Immature natural killer cell (primary cell): ENCODE measurements around the gene CROCC. TPM values are rescaled to one million over a fixed set of nuclear protein-coding genes. Genes with fewer than 3 reads are reported as not detected.
"Not testable (repeated sequence)": the region's sequence is repeated elsewhere in the genome, so short reads cannot be mapped to it uniquely, and the experiment has no call there.

Experiments
- DNase-seq, 3 donors: peaks; one replicate each; pipeline ENCODE4 v3.0.0; 2022; ENCODE audit warnings: mixed read lengths in 1 of 3
- H3K27ac Mint-ChIP-seq, 6 donors: one replicate each; pipeline ENCODE4 v1.8.0; 2020; ENCODE audit warnings: mixed read lengths in 6 of 6, mild to moderate bottlenecking in 5 of 6, inconsistent platforms in 4 of 6, moderate library complexity in 3 of 6
- H3K27me3 Mint-ChIP-seq, 3 donors: one replicate each; pipeline ENCODE4 v1.8.0; 2020 to 2021; ENCODE audit warnings: low read depth in 3 of 3, mild to moderate bottlenecking in 3 of 3, mixed read lengths in 3 of 3, moderate library complexity in 3 of 3, inconsistent platforms in 1 of 3
- H3K36me3 Mint-ChIP-seq, 3 donors: one replicate each; pipeline ENCODE4 v1.8.0; 2020; ENCODE audit warnings: mixed read lengths in 3 of 3, inconsistent platforms in 2 of 3, mild to moderate bottlenecking in 2 of 3
- H3K4me1 Mint-ChIP-seq, 2 donors: one replicate each; pipeline ENCODE4 v1.8.0; 2020; ENCODE audit warnings: inconsistent platforms in 2 of 2, mild to moderate bottlenecking in 2 of 2, mixed read lengths in 2 of 2, moderate library complexity in 1 of 2
- H3K4me3 Mint-ChIP-seq, 5 donors: one replicate each; pipeline ENCODE4 v1.8.0; 2020; ENCODE audit warnings: mild to moderate bottlenecking in 5 of 5, mixed read lengths in 5 of 5, inconsistent platforms in 3 of 5, moderate library complexity in 3 of 5
- H3K9me3 Mint-ChIP-seq, 6 donors: one replicate each; pipeline ENCODE4 v1.8.0; 2020; ENCODE audit warnings: mild to moderate bottlenecking in 6 of 6, mixed read lengths in 6 of 6, inconsistent platforms in 4 of 6, moderate library complexity in 3 of 6
- polyA plus RNA-seq, 3 donors: library from polyadenylated mRNA; unstranded; fragments of 300-500 nt; fragmentation: Illumina TruSeq; gene quantifications; one replicate each; pipeline ENCODE4 v1.2.3, GENCODE V29; 2021

CROCC gene
- polyA plus RNA-seq, 3 donors from 2014 or later = 0.35 to 6.5 (median 5.4) TPM

DNA sequence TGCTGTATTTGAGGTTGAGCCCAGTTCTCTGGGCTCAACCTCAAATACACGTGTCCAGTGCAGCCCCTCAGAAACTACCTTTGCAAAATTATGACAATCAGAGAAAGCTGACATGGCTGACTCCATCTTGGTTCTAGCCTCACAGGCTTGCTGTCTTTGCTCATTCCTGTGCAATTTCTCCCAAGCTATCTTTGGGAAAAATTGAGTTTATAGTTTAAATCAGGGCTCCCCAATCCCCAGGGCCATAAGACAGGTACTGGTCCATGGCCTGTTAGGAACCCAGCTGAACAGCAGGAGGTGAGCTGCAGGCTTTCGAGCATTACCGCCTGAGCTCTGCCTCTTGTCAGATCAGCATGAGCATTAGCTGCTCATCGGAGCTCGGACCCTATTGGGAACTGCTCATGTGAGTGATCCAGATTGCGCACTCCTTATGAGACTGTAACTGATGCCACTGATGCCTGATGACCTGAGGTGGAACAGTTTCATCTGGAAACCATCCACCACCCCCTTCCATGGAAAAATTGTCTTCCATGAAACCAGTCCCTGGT, 28.7 kb upstream of the CROCC start:
- not testable (repeated sequence) for H3K4me3 Mint-ChIP-seq, H3K27ac Mint-ChIP-seq, H3K9me3 Mint-ChIP-seq, DNase-seq, H3K36me3 Mint-ChIP-seq
- Mint-ChIP-seq H3K4me1 (peaks cover 55 to 59% of the 10 kb centered on the region in 2 donors), H3K27me3 (peaks cover 15 to 34% (median 19%) of the 10 kb centered on the region in 3 donors)

DNA sequence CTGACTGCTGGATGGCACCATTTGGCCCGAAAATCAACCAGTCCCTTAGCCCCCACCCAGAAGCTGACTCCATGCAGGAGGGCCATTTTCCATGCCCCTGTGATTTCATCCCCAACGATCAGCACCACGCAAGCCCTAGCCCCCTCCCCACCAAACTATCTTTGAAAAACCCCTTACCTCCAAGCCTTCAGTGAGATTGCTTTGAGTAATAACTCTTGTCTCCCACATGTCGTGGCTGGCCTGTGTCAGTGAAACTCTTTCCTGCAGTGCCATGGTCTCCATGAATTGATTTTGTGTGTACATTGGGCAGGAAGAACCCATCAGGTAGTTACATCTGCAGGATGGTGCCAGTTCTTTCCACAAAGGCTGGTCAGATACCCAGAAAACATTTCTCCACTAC, 27.9 kb upstream of the CROCC start:
- DNase-seq, H3K36me3 Mint-ChIP-seq, H3K9me3 Mint-ChIP-seq: not testable (repeated sequence)
- H3K4me1 Mint-ChIP-seq = peaks cover 54 to 55% of the 10 kb centered on the region in 2 donors
- peak overlapping the region in 3 of 5 donors; percentile 15 to 40 (median 21) for H3K4me3 Mint-ChIP-seq
- peak overlapping the region in 5 of 6 donors; percentile 73 to 100 (median 80) for H3K27ac Mint-ChIP-seq
- H3K27me3 Mint-ChIP-seq = peaks cover 15 to 34% (median 19%) of the 10 kb centered on the region in 3 donors

DNA sequence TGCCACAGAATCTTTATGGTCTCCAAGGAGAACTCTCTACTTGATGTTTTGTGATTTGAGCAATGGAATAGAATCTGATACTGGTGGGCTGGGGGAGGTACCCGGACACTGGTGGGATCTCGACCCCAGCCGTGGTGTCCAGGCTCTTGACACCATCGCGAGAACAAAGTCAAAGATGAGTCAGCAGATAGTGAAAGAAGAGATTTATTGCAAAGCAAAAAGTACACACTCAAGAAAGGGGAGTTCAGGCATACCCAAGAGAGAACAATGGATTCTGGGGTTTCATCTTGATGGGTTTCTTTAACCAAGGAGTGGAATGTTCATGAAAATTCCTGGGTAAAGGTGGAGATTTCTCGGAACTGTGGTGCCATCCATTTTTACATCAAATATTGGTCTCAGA, 27.4 kb upstream of the CROCC start:
- not testable (repeated sequence) for DNase-seq, H3K9me3 Mint-ChIP-seq, H3K36me3 Mint-ChIP-seq
- peak overlapping the region; percentile 93 to 100 (median 100) for H3K27ac Mint-ChIP-seq
- H3K4me3 Mint-ChIP-seq = peak overlapping the region; percentile 59 to 92 (median 77)
- peaks cover 49% of the 10 kb centered on the region in 2 donors for H3K4me1 Mint-ChIP-seq
- H3K27me3 Mint-ChIP-seq = peaks cover 15 to 32% (median 19%) of the 10 kb centered on the region in 3 donors

DNA sequence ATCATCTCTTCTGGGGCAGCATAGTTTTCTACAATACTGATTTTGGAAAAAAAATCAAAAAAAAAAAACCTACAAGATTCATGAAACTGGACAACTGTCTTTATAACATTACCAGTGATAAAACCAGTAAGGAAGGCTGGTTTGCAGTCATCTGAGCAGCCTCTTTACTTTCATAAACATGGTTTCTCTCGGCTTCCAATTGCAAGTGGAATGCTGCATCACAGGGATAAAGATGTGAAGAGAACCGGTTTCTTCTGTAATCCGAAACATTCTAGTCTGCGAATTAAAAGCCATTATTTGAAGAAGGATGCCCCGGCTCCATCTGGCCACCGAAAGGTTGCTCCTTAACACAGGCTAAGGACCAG, 26.5 kb upstream of the CROCC start:
- DNase-seq, H3K36me3 Mint-ChIP-seq, H3K9me3 Mint-ChIP-seq: not testable (repeated sequence)
- Mint-ChIP-seq H3K27ac (peak overlapping the region; percentile 93 to 100 (median 100)), H3K27me3 (peaks cover 11 to 29% (median 19%) of the 10 kb centered on the region in 3 donors), H3K4me3 (peak overlapping the region; percentile 59 to 92 (median 91)), H3K4me1 (peaks cover 41% of the 10 kb centered on the region in 2 donors)

DNA sequence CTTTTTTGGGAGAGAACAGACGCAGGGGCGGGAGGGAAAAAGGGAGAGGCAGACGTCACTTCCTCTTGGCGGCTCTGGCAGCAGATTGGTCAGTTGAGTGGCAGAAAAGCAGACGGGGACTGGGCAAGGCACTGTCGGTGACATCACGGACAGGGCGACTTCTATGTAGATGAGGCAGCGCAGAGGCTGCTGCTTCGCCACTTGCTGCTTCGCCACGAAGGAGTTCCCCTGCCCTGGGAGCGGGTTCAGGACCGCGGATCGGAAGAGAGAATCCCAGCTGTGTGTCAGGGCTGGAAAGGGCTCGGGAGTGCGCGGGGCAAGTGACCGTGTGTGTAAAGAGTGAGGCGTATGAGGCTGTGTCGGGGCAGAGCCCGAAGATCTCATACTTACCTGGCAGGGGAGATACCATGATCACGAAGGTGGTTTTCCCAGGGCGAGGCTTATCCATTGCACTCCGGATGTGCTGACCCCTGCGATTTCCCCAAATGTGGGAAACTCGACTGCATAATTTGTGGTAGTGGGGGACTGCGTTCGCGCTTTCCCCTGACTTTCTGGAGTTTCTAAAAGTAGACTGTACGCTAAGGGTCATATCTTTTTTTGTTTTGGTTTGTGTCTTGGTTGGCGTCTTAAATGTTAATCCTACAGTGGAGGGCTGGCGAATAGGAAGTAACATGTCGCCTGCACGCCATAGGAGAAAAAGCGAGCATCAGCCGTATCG, 26.0 kb upstream of the CROCC start, which contains the start of gene RNU1-2:
Gene RNU1-2, plus strand, starts transcription at position 383 of the 718 bp plus-strand sequence.
- peaks cover 40 to 42% of the 10 kb centered on the region in 2 donors for H3K4me1 Mint-ChIP-seq
- peaks cover 11 to 29% (median 19%) of the 10 kb centered on the region in 3 donors for H3K27me3 Mint-ChIP-seq
- H3K27ac Mint-ChIP-seq = peak within 1 kb of the TSS; percentile 96 to 100 (median 100)
- not testable (repeated sequence) for H3K36me3 Mint-ChIP-seq, H3K9me3 Mint-ChIP-seq
- peak; percentile 85 to 92 (median 89) for DNase-seq
- H3K4me3 Mint-ChIP-seq = peak within 1 kb of the TSS; percentile 77 to 92 (median 91)

GRCh38 chr1:16896316-16897055, 25.2 kb upstream of the CROCC start:
- H3K4me1 Mint-ChIP-seq = peaks cover 47% of the 10 kb centered on the region in 2 donors
- peaks cover 11 to 26% (median 19%) of the 10 kb centered on the region in 3 donors for H3K27me3 Mint-ChIP-seq
- H3K36me3 Mint-ChIP-seq, H3K9me3 Mint-ChIP-seq: not testable (repeated sequence)
- peak overlapping the region; percentile 96 to 100 (median 100) for H3K27ac Mint-ChIP-seq
- DNase-seq = peak; percentile 55 to 62 (median 56)
- peak overlapping the region; percentile 77 to 92 (median 91) for H3K4me3 Mint-ChIP-seq

DNA sequence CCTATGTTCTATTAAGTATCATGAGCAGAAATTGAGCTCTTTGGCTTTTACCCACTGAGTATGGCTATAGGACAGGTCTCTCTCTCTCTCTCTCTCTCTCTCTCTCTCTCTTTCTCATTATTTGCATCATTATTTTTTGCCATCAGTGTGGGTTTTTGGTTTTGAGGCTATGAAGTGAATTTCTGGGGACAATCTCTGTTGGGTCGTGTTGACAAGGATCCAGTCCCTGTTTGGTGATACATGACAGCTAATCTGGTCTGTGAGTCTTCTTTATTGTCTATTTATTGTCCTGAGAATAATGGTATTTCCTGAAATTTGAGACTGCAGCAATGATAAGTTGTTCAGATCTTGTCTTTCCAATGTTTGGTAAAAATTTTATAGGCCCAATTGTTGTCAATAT, 24.1 kb upstream of the CROCC start:
- H3K9me3 Mint-ChIP-seq, H3K36me3 Mint-ChIP-seq, DNase-seq: not testable (repeated sequence)
- Mint-ChIP-seq H3K27me3 (peaks cover 11 to 26% (median 19%) of the 10 kb centered on the region in 3 donors), H3K4me1 (peaks cover 46 to 51% of the 10 kb centered on the region in 2 donors), H3K27ac (peak overlapping the region; percentile 63 to 100 (median 80)), H3K4me3 (peak overlapping the region; percentile 55 to 92 (median 66))

GRCh38 chr1:16898298-16898697, 23.4 kb upstream of the CROCC start:
- H3K4me3 Mint-ChIP-seq, H3K9me3 Mint-ChIP-seq, DNase-seq, H3K36me3 Mint-ChIP-seq: not testable (repeated sequence)
- Mint-ChIP-seq H3K27ac (peak overlapping the region in 5 of 6 donors; percentile 32 to 82 (median 69)), H3K4me1 (peaks cover 46 to 51% of the 10 kb centered on the region in 2 donors), H3K27me3 (peaks cover 11 to 26% (median 19%) of the 10 kb centered on the region in 3 donors)

- H3K27me3 Mint-ChIP-seq = peaks cover 16 to 24% (median 24%) of the 10 kb centered on the region in 3 donors
- H3K4me3 Mint-ChIP-seq, H3K9me3 Mint-ChIP-seq, DNase-seq, H3K36me3 Mint-ChIP-seq, H3K27ac Mint-ChIP-seq: not testable (repeated sequence)
- H3K4me1 Mint-ChIP-seq = peaks cover 46 to 51% of the 10 kb centered on the region in 2 donors
Observed at GRCh38 chr1:16899020-16899419, 22.7 kb upstream of the CROCC start.

DNA sequence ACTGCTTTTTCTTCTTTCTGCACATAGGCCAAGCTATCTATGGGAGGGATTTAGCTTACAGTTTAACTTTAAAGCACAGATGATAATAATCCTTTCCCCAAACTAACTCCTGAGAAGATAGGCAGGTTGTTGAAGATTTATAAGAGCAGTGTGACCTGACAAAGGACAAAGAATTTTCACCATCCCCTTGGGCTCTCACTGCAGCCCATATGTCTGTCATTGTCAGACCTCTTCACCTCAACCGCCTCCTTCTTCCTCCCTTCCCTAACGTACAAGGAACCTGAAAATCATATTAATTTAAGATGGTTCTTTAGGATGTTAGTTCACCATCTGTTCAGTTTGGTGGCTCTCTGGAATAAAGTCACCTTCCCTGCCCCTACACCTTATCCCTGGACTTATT, 21.0 kb upstream of the CROCC start:
- Mint-ChIP-seq H3K4me3 (no peak overlapping the region), H3K9me3 (no peaks in the 10 kb centered on the region), H3K4me1 (peaks cover 33 to 39% of the 10 kb centered on the region in 2 donors), H3K36me3 (no peaks in the 10 kb centered on the region), H3K27ac (peak overlapping the region in 3 of 6 donors; percentile 14 to 37 (median 31)), H3K27me3 (peaks cover 14 to 22% (median 19%) of the 10 kb centered on the region in 3 donors)
- DNase-seq = no peak

GRCh38 chr1:16901371-16901770, 20.4 kb upstream of the CROCC start:
- H3K4me1 Mint-ChIP-seq = peaks cover 28 to 34% of the 10 kb centered on the region in 2 donors
- not testable (repeated sequence) for DNase-seq, H3K9me3 Mint-ChIP-seq, H3K4me3 Mint-ChIP-seq, H3K36me3 Mint-ChIP-seq
- H3K27ac Mint-ChIP-seq = peak overlapping the region in 3 of 6 donors; percentile 13 to 52 (median 28)
- H3K27me3 Mint-ChIP-seq = peaks cover 10 to 16% (median 16%) of the 10 kb centered on the region in 3 donors

- H3K9me3 Mint-ChIP-seq = peaks cover 0 to 5% (median 0%) of the 10 kb centered on the region in 6 donors
- H3K36me3 Mint-ChIP-seq = peaks cover 0 to 5% (median 0%) of the 10 kb centered on the region in 3 donors
- peaks cover 17 to 24% of the 10 kb centered on the region in 2 donors for H3K4me1 Mint-ChIP-seq
- H3K27ac Mint-ChIP-seq = no peak overlapping the region
- H3K4me3 Mint-ChIP-seq = no peak overlapping the region
- DNase-seq = no peak
- peaks cover 3 to 7% (median 5%) of the 10 kb centered on the region in 3 donors for H3K27me3 Mint-ChIP-seq
Observed at GRCh38 chr1:16903054-16903453, 18.7 kb upstream of the CROCC start.

GRCh38 chr1:16903458-16903796, 18.3 kb upstream of the CROCC start:
- H3K27me3 Mint-ChIP-seq = peaks cover 3 to 7% (median 5%) of the 10 kb centered on the region in 3 donors
- no peak overlapping the region for H3K4me3 Mint-ChIP-seq
- H3K9me3 Mint-ChIP-seq = peaks cover 0 to 5% (median 0%) of the 10 kb centered on the region in 6 donors
- no peak for DNase-seq
- no peak overlapping the region for H3K27ac Mint-ChIP-seq
- H3K36me3 Mint-ChIP-seq = peaks cover 0 to 5% (median 0%) of the 10 kb centered on the region in 3 donors
- peaks cover 14 to 21% of the 10 kb centered on the region in 2 donors for H3K4me1 Mint-ChIP-seq
